Small intestine (tissue), 7 donors: ENCODE data around the gene GALM. TPM values are rescaled to one million over a fixed set of nuclear protein-coding genes. Genes with fewer than 3 reads are reported as not detected.

ENCODE experiments used
- DNase-seq, 2 donors: peaks; one replicate each; pipeline versions ENCODE4 v3.0.0 to v3.0.0-alpha.2; 2013
- FAIRE-seq: peaks from 2 replicates; lab custom pipeline; 2012; peaks lifted over from hg19 to GRCh38; lab: Jason Lieb, UNC
- H3K27ac ChIP-seq, 3 donors: one replicate each; pipeline ENCODE4 v1.5.1; 2013; ENCODE audit warnings: low read length in 2 of 3, mild to moderate bottlenecking in 2 of 3, control low read depth in 1 of 3, inconsistent platforms in 1 of 3, low read depth in 1 of 3, moderate library complexity in 1 of 3
- H3K27me3 ChIP-seq, 3 donors: one replicate each; pipeline ENCODE4 v1.6.1; 2013; ENCODE audit warnings: low read length in 3 of 3, inconsistent platforms in 1 of 3; ENCODE audit not compliant: control insufficient read depth in 3 of 3, insufficient read depth in 3 of 3
- H3K36me3 ChIP-seq, 3 donors: one replicate each; pipeline ENCODE4 v1.6.1; 2013; ENCODE audit warnings: low read length in 3 of 3, inconsistent platforms in 1 of 3, low read depth in 1 of 3, mild to moderate bottlenecking in 1 of 3, moderate library complexity in 1 of 3; ENCODE audit not compliant: control insufficient read depth in 3 of 3, insufficient read depth in 2 of 3
- H3K4me1 ChIP-seq, 3 donors: one replicate each; pipeline ENCODE4 v1.6.1; 2013; ENCODE audit warnings: low read length in 2 of 3, inconsistent platforms in 1 of 3, low read depth in 1 of 3, mild to moderate bottlenecking in 1 of 3, moderate library complexity in 1 of 3; ENCODE audit not compliant: control insufficient read depth in 3 of 3, insufficient read depth in 2 of 3
- H3K4me3 ChIP-seq, 3 donors: one replicate each; pipeline ENCODE4 v1.5.1; 2013; ENCODE audit warnings: low read length in 3 of 3, control low read depth in 1 of 3, inconsistent platforms in 1 of 3, low read depth in 1 of 3, mild to moderate bottlenecking in 1 of 3, moderate library complexity in 1 of 3
- H3K9me3 ChIP-seq, 2 donors: one replicate each; pipeline ENCODE4 v1.6.1; 2013; ENCODE audit warnings: low read depth in 1 of 2, low read length in 1 of 2; ENCODE audit not compliant: control insufficient read depth in 2 of 2, insufficient read depth in 1 of 2
- WGBS, 3 donors: extraction: QIAGEN DNeasy Blood & Tissue Kit; methylation state at CpG; one replicate each; pipeline ENCODE4 v1.1.7; 2013; 5-methylcytosine and 5-hydroxymethylcytosine counted together
- polyA plus RNA-seq, 4 donors: library from polyadenylated mRNA; stranded (reverse) in 3 of 4; unstranded in 1 of 4; fragments of 200-250 nt in 3 of 4; fragments of 120-200 nt in 1 of 4; gene quantifications; one replicate each; pipeline versions ENCODE4 v1.2.1 to v1.2.3, GENCODE V29; 2013
- donor health status: healthy with polysubstance abuse.
- donor health status: control.
- donor health status: control.
- donor health status: Bipolar disorder and iron deficiency.
- donor health status: healthy.

The GALM gene
- polyA plus RNA-seq, 4 donors, result 48.6 to 148 (median 82.9) TPM

- 50 to 69% (median 51%) methylated on average over 2 of the region's 2 CpGs for WGBS, 3 donors
- Histone ChIP-seq H3K9me3 (no peaks in the 10 kb centered on the region), H3K27me3 (no peaks in the 10 kb centered on the region), H3K4me3 (no peak overlapping the region), H3K4me1 (peaks cover 0 to 13% (median 3%) of the 10 kb centered on the region in 3 donors), H3K27ac (peak overlapping the region in 1 of 3 donors; percentile 39), H3K36me3 (no peaks in the 10 kb centered on the region)
- no peak for FAIRE-seq
- DNase-seq, result no peak
These were observed 12.6 kb upstream of the GALM start for GRCh38 chr2:38653380-38653714.

GRCh38 chr2:38653715-38654527, 12.0 kb upstream of the GALM start:
- WGBS, 3 donors, result 68 to 77% (median 74%) methylated on average over 10 of the region's 10 CpGs
- Histone ChIP-seq H3K27ac (peak overlapping the region in 2 of 3 donors; percentile 39 to 56), H3K4me1 (peaks cover 0 to 13% (median 3%) of the 10 kb centered on the region in 3 donors), H3K4me3 (no peak overlapping the region), H3K9me3 (no peaks in the 10 kb centered on the region), H3K36me3 (no peaks in the 10 kb centered on the region), H3K27me3 (no peaks in the 10 kb centered on the region)
- FAIRE-seq, result no peak
- DNase-seq, result no peak

GRCh38 chr2:38654528-38655381, 11.2 kb upstream of the GALM start:
- Histone ChIP-seq H3K4me1 (peaks cover 0 to 13% (median 3%) of the 10 kb centered on the region in 3 donors), H3K36me3 (no peaks in the 10 kb centered on the region), H3K27ac (peak overlapping the region in 2 of 3 donors; percentile 15 to 56), H3K27me3 (no peaks in the 10 kb centered on the region), H3K4me3 (no peak overlapping the region), H3K9me3 (no peaks in the 10 kb centered on the region)
- peak in 1 of 2 donors; percentile 59 for DNase-seq
- FAIRE-seq, result no peak
- 69 to 86% (median 83%) methylated on average over 13 of the region's 13 CpGs for WGBS, 3 donors

GRCh38 chr2:38655441-38655840, 10.5 kb upstream of the GALM start:
- no peak for DNase-seq
- H3K36me3 ChIP-seq, result no peaks in the 10 kb centered on the region
- 94 to 100% (median 95%) methylated on average over 1 of the region's 1 CpG for WGBS, 3 donors
- H3K4me1 ChIP-seq, result peaks cover 0 to 13% (median 3%) of the 10 kb centered on the region in 3 donors
- H3K9me3 ChIP-seq, result no peaks in the 10 kb centered on the region
- H3K27ac ChIP-seq, result no peak overlapping the region
- no peaks in the 10 kb centered on the region for H3K27me3 ChIP-seq
- FAIRE-seq, result no peak
- no peak overlapping the region for H3K4me3 ChIP-seq

- WGBS, 3 donors, result 84 to 87% (median 86%) methylated on average over 4 of the region's 4 CpGs
- H3K36me3 ChIP-seq, result no peaks in the 10 kb centered on the region
- no peaks in the 10 kb centered on the region for H3K27me3 ChIP-seq
- no peak for FAIRE-seq
- no peak overlapping the region for H3K27ac ChIP-seq
- no peak overlapping the region for H3K4me3 ChIP-seq
- no peaks in the 10 kb centered on the region for H3K9me3 ChIP-seq
- no peak for DNase-seq
- peaks cover 0 to 13% (median 3%) of the 10 kb centered on the region in 3 donors for H3K4me1 ChIP-seq
These were observed 8.9 kb upstream of the GALM start for GRCh38 chr2:38656866-38657480.

- Histone ChIP-seq H3K9me3 (no peaks in the 10 kb centered on the region), H3K36me3 (no peaks in the 10 kb centered on the region), H3K4me3 (no peak overlapping the region), H3K27me3 (no peaks in the 10 kb centered on the region), H3K4me1 (peaks cover 0 to 10% (median 0%) of the 10 kb centered on the region in 3 donors), H3K27ac (no peak overlapping the region)
- DNase-seq (no peak), FAIRE-seq (no peak)
- 51 to 57% (median 55%) methylated on average over 2 of the region's 2 CpGs for WGBS, 3 donors
These were observed 7.3 kb upstream of the GALM start for GRCh38 chr2:38658613-38659012.

GRCh38 chr2:38659115-38659514, 6.8 kb upstream of the GALM start:
- FAIRE-seq (no peak), DNase-seq (no peak)
- Histone ChIP-seq H3K4me1 (peaks cover 0 to 5% (median 0%) of the 10 kb centered on the region in 3 donors), H3K27ac (no peak overlapping the region), H3K4me3 (no peak overlapping the region), H3K27me3 (no peaks in the 10 kb centered on the region), H3K36me3 (no peaks in the 10 kb centered on the region), H3K9me3 (no peaks in the 10 kb centered on the region)
- WGBS, 3 donors, result 87 to 88% (median 88%) methylated on average over 2 of the region's 2 CpGs

GRCh38 chr2:38660282-38660681, 5.6 kb upstream of the GALM start:
- DNase-seq (no peak), FAIRE-seq (no peak)
- Histone ChIP-seq H3K4me1 (no peaks in the 10 kb centered on the region), H3K27me3 (no peaks in the 10 kb centered on the region), H3K9me3 (no peaks in the 10 kb centered on the region), H3K4me3 (no peak overlapping the region), H3K27ac (no peak overlapping the region), H3K36me3 (no peaks in the 10 kb centered on the region)
- WGBS, 3 donors, result 97 to 98% (median 98%) methylated on average over 3 of the region's 3 CpGs
